Measurements from ENCODE around the gene NEURL1.

DNA sequence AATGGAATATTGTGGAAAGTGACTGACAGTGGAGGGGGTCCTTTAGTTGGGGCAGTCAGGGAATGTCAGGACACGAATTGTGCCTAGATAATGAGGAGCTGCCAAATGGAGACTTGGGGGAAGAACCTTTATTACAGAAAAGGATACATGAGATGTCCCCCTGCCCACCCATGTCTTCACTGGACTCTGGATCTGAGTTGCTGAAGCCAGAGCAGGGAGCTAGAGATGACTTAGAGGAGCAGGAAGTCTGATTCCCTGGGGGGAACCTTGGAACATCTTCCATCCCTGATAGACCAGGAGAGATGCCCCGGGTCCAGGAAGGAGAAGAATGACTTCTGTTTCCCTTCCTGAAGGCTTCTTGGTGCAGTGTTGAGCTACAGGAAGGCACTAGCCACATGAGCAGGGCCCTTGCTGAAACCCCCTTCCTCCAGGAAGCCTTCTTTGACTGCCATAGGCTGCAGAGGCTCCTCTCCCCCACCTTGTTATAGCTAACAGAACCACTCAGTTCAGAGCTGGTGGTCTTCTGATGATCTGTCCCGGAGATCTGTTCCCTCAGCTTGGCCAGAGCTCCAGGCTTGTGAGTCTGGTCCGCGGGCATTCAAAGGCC, 747 bp upstream of the NEURL1 start:
- no peak for TF ChIP-seq EZH2 (IDR thresholded peaks at IDR 0.05; ENCODE audit: borderline replicate concordance)
- TF ChIP-seq, protein P1, sequence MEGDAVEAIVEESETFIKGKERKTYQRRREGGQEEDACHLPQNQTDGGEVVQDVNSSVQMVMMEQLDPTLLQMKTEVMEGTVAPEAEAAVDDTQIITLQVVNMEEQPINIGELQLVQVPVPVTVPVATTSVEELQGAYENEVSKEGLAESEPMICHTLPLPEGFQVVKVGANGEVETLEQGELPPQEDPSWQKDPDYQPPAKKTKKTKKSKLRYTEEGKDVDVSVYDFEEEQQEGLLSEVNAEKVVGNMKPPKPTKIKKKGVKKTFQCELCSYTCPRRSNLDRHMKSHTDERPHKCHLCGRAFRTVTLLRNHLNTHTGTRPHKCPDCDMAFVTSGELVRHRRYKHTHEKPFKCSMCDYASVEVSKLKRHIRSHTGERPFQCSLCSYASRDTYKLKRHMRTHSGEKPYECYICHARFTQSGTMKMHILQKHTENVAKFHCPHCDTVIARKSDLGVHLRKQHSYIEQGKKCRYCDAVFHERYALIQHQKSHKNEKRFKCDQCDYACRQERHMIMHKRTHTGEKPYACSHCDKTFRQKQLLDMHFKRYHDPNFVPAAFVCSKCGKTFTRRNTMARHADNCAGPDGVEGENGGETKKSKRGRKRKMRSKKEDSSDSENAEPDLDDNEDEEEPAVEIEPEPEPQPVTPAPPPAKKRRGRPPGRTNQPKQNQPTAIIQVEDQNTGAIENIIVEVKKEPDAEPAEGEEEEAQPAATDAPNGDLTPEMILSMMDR (IDR thresholded peaks at IDR 0.05; ENCODE audit: poor library complexity): no peak
- TF ChIP-seq EZH2phosphoT487 (IDR thresholded peaks at IDR 0.05; ENCODE audit: low read depth, severe bottlenecking, unreplicated experiment): no peak

Measured in hepatocyte (in vitro differentiated cells).